ENCODE measurements around the gene EDIL3. TPM values are rescaled to one million over a fixed set of nuclear protein-coding genes. Genes with fewer than 3 reads are reported as not detected.

The EDIL3 gene
- total RNA-seq, 1 donor from 2014 or later: 45.9 TPM

- DNase-seq (ENCODE audit: extremely low read depth, low read depth, low spot score): no peak
These were observed 119.5 kb downstream of the EDIL3 start for GRCh38 chr5:84265130-84265529.

DNA sequence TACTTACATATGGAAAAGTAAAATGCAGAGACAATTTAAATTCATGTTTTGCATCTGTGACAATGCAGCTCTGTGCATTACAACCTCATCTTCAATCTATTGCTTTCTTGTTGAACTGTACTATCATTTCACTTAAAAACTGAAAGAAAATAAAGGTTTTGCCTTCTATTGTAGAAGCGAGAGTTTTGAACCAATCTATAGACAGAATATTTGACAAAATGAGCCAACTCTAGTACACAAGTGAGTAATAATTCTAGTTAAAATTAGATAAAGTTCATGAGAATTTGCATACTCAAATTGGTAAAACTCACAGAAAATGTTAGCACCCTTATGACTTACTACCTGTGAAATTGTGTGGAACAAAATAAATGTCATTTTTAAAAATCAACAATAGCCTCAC is 123.7 kb downstream of the EDIL3 start:
- DNase-seq (ENCODE audit: extremely low read depth, low read depth, low spot score): no peak

DNA sequence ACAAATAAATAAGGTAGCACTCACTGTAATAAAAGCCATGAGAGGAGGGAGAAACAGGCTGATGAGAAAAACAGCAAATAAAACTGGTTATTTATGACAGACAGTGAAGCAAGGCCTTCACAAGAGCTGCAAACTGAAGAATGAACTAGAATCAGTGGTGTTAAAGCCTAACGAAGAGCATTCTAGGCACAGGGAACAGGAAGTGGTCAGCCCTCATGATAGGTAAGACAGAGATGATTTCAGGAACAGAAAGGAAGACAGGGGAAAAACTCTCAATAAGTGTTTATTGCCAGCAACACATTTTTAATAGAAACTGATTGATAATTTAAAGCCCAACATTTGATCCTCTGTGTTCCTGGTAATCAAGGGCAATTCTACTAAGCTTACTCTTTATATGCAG is 124.5 kb downstream of the EDIL3 start:
- DNase-seq (ENCODE audit: extremely low read depth, low read depth, low spot score): no peak

DNA sequence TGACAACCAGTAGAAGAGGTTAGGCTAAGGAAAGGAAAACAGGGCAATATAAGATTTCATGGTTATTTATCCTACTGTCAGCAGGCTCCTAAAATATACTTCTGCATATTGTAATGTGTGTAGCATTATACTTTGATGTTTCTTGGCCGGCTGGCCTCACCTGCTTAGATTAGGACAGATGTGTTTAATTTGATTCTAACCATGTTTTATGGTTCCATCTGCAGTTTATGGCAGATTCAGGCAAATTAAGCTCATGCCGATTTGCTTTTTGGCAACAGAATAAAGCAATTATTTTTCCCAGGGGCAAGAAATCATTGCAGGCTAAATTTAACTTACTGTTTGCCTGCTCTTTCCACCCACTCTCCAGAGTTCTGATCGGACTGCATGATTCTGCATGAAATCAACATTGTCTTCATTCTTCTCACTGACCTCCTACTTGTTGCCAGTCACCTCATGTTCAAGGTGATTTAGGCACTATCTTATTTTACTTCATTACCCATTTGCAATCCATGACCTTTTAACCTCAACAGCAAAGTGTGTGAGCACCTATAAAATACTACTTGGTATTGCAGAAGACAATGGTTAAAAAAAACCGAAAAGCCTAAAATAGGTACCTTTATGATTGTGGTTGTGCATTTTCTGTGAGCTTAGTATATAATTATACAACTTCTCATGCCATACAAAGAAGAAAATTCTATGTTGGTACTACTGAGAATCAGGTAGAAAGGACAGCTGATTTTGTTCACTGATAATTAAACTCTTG is 125.2 kb downstream of the EDIL3 start:
- no peak for DNase-seq (ENCODE audit: extremely low read depth, low read depth, low spot score)

DNA sequence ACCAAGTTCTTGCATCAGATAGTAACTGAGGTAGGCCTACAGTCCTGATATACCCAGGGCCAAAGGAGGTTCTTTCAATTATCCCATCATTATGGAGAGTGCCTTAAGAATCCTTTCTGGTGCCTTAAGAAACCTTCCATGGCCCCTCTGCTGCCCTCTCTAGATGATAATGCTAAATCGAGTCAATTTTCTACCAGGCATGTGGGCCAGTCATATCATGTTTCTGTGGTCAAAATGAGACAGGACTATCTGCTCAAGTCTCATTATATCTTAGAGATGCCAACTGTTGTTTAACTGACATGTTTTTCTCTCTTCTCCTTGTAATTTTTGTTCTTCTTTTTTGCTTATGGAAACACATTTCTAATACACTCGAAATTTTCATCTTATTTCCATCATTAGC is 127.6 kb downstream of the EDIL3 start:
- no peak for DNase-seq (ENCODE audit: extremely low read depth, low read depth, low spot score)

GRCh38 chr5:84255315-84255714 is 129.4 kb downstream of the EDIL3 start:
- DNase-seq (ENCODE audit: extremely low read depth, low read depth, low spot score): no peak

GRCh38 chr5:84253946-84254345 is 130.7 kb downstream of the EDIL3 start:
- DNase-seq (ENCODE audit: extremely low read depth, low read depth, low spot score): no peak

- DNase-seq (ENCODE audit: extremely low read depth, low read depth, low spot score): no peak
These were observed 133.2 kb downstream of the EDIL3 start for GRCh38 chr5:84251503-84251902.

DNA sequence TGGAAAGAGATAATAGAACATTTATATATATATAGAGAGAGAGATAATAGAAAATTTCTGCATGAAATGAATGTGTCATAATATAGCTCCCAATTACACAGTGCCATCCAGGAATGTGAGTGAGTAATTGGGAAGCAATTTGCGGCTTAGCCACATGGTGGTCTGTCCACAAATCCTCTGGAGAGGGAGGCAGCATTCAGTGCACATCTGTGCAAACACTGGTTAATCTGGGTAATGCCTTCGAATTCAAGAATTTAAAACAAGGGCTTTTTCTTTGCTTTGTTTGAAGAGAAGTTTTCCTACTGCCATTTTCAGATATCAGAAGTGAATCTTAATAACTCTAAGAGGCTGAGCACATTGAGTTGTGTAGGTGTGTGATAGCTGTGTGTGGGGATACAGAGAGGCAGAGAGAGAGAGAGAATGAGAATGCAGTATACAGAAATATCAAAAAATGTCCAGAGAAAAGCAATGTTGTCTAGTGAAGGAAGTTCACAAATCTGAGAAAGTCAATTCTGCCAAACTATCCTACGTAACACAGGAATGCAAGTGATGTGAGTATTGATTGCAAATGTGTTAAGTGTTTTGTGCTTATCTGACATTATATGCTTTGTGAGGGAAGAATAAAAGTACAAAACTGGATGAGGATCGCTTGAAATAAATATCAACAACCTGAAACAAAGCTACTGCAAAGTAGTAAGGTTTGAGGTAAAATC is 134.6 kb downstream of the EDIL3 start:
- no peak for DNase-seq (ENCODE audit: extremely low read depth, low read depth, low spot score)

DNA sequence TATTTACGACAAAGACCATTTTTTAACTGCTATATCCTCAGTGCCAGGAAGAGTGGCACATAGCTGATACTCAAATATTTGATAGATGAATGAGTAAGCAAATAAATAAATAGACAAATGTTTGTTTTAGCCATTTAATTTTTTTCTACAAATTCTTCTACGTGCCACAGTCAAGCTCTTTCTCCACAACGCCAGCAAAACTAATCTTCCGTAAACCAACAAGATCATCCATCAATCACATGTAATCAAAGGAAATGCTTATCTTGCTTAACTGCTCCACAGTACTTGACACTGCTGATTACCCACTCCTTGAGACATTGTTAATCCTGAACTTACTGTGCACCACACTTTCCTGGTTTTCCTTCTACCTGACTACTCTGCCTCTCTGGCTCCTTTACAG is 136.7 kb downstream of the EDIL3 start:
- no peak for DNase-seq (ENCODE audit: extremely low read depth, low read depth, low spot score)

DNA sequence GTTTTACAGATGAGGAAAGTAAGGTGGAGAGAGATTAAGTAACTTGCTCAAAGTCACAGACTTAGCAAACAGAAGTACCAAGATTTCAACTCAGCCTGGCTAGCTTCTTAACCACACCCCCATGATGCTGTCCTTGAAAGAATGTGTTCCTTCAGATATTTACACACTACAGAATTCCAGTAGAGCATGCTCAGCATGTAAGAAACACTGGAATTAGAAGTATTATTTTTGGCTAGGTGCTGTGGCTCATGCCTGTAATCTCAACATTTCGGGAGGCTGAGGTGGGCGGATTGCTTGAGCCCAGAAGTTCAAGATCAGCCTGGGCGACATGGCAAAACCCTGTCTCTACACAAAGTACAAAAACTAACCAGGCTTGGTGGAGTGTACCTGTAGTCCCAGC is 142.4 kb downstream of the EDIL3 start:
- DNase-seq (ENCODE audit: extremely low read depth, low read depth, low spot score): no peak

GRCh38 chr5:84239494-84239893 is 145.2 kb downstream of the EDIL3 start:
- DNase-seq (ENCODE audit: extremely low read depth, low read depth, low spot score): no peak

- DNase-seq (ENCODE audit: extremely low read depth, low read depth, low spot score): no peak
These were observed 147.6 kb downstream of the EDIL3 start for GRCh38 chr5:84237126-84237525.

GRCh38 chr5:84231433-84231832 is 153.2 kb downstream of the EDIL3 start:
- no peak for DNase-seq (ENCODE audit: extremely low read depth, low read depth, low spot score)

- DNase-seq (ENCODE audit: extremely low read depth, low read depth, low spot score): no peak
These were observed 155.6 kb downstream of the EDIL3 start for GRCh38 chr5:84229045-84229444.

- DNase-seq (ENCODE audit: extremely low read depth, low read depth, low spot score): no peak
These were observed 156.4 kb downstream of the EDIL3 start for GRCh38 chr5:84228266-84228665.

DNA sequence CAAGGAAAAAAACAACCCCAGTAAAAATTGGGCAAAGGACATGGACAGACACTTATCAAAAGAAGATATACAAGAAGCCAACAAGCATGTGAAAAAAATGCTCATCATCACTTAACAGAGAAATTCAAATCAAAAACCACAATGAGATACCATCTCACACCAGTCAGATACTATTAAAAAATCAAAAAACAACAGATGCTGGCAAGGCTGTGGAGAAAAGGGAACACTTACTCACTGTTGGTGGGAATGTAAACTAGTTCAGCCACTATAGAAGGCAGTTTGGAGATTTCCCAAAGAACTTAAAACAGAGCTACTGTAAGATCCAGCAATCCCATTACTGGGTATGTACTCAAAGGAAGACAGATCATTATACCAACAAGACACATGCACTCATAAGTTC is 157.4 kb downstream of the EDIL3 start:
- DNase-seq (ENCODE audit: extremely low read depth, low read depth, low spot score): no peak

GRCh38 chr5:84218546-84218945 is 166.1 kb downstream of the EDIL3 start:
- DNase-seq (ENCODE audit: extremely low read depth, low read depth, low spot score): no peak

- no peak for DNase-seq (ENCODE audit: extremely low read depth, low read depth, low spot score)
These were observed 169.2 kb downstream of the EDIL3 start for GRCh38 chr5:84215521-84215920.

- no peak for DNase-seq (ENCODE audit: extremely low read depth, low read depth, low spot score)
These were observed 170.8 kb downstream of the EDIL3 start for GRCh38 chr5:84213861-84214260.

- no peak for DNase-seq (ENCODE audit: extremely low read depth, low read depth, low spot score)
These were observed 171.5 kb downstream of the EDIL3 start for GRCh38 chr5:84213212-84213611.

GRCh38 chr5:84204772-84205171 is 179.9 kb downstream of the EDIL3 start:
- no peak for DNase-seq (ENCODE audit: extremely low read depth, low read depth, low spot score)

Data from glomerular endothelial cell (primary cell).